Left ventricle myocardium inferior (tissue), 1 donor: ENCODE data around the gene MDFIC2. TPM values are rescaled to one million over a fixed set of nuclear protein-coding genes. Genes with fewer than 3 reads are reported as not detected.

Experiments used
- DNase-seq: peaks from one replicate; pipeline ENCODE4 v3.0.0-alpha.2; 2020
- H3K27ac ChIP-seq: fragments of 200-600 bp; replicated peaks from 2 replicates; pipeline ENCODE4 v1.8.0; 2021
- H3K27me3 ChIP-seq: fragments of 200-600 bp; 2 replicates; pipeline ENCODE4 v1.8.0; 2021; ENCODE audit warnings: low read depth
- H3K36me3 ChIP-seq: fragments of 200-600 bp; 2 replicates; pipeline ENCODE4 v1.8.0; 2021
- H3K4me1 ChIP-seq: fragments of 200-600 bp; 2 replicates; pipeline ENCODE4 v1.8.0; 2021
- H3K4me3 ChIP-seq: fragments of 200-600 bp; 2 replicates; pipeline ENCODE4 v1.8.0; 2021; ENCODE audit warnings: mild to moderate bottlenecking, moderate library complexity
- H3K9me3 ChIP-seq: fragments of 200-600 bp; replicated peaks from 2 replicates; pipeline ENCODE4 v1.8.0; 2021
- CTCF ChIP-seq: fragments of 200-600 bp; IDR thresholded peaks from 2 replicates; pipeline ENCODE4 v1.8.0; 2021; ENCODE audit warnings: antibody characterized with exemption, mild to moderate bottlenecking, borderline replicate concordance
- intact Hi-C: fragments of 100-400 bp; cut with micrococcal nuclease; formaldehyde crosslinking; loops from one replicate; pipeline ENCODE4 v1.11.0; 2022
- total RNA-seq: library from RNA; stranded (reverse); fragmentation: NEBNext Ultra II Directional; extraction: Animal tissue kit (Norgen Biotek cat#: 25700); gene quantifications from one replicate; pipeline ENCODE4 v1.2.1, GENCODE V29; 2021
- donor health status: DM: no; HTN: yes; CAD: no; lungs with severe emphysema.

MDFIC2 gene
- total RNA-seq, 1 donor from 2014 or later, result not detected

DNA sequence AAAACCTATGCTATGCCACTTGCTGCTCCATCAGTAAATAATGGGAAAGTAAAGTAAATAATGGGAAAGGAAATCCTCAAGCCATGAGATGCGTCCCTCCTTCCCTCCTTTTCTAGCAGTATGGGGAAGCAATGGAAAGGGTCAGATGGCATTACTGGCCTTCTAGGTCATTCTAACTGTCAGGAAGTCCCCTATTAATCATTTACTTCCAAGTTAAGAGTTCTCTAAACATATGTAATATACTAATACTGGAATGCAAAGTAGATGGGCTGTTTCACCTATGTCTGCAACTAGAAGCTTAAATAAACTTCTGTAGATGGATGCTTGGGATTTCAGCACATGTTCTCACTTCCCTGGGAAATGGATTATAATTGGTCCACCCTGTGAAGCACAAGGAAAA is 55.9 kb downstream of the MDFIC2 start:
- Histone ChIP-seq H3K27me3 (no peaks in the 10 kb centered on the region), H3K36me3 (no peaks in the 10 kb centered on the region), H3K4me3 (no peak overlapping the region), H3K27ac (no peak overlapping the region), H3K9me3 (no peaks in the 10 kb centered on the region), H3K4me1 (no peaks in the 10 kb centered on the region)
- intact Hi-C loops, result no loop called here
- no peak for TF ChIP-seq CTCF
- DNase-seq, result no peak

DNA sequence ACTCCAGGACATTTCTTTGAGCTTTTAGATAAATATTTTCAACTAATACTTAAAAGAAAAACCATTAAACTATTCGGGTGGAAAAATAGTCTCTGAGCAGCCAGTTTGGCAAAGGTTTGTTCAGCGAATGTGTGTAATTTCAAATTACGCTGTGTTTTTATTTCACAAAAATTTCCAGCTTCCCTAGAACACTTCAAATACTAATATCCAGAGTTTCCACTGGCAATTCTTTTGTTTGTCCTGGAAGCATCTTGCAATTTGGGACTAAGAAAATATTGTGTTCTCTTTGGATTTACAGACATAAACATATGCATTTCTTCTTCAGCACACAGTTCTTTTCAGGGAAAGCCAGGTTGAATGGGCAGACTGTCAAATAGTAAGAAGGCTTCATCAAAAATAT is 61.9 kb downstream of the MDFIC2 start:
- H3K4me3 ChIP-seq, result no peak overlapping the region
- H3K4me1 ChIP-seq, result no peaks in the 10 kb centered on the region
- no peaks in the 10 kb centered on the region for H3K27me3 ChIP-seq
- no peak overlapping the region for H3K27ac ChIP-seq
- DNase-seq, result no peak
- intact Hi-C loops, result no loop called here
- peaks cover 7% of the 10 kb centered on the region for H3K9me3 ChIP-seq
- no peak for TF ChIP-seq CTCF
- no peaks in the 10 kb centered on the region for H3K36me3 ChIP-seq

DNA sequence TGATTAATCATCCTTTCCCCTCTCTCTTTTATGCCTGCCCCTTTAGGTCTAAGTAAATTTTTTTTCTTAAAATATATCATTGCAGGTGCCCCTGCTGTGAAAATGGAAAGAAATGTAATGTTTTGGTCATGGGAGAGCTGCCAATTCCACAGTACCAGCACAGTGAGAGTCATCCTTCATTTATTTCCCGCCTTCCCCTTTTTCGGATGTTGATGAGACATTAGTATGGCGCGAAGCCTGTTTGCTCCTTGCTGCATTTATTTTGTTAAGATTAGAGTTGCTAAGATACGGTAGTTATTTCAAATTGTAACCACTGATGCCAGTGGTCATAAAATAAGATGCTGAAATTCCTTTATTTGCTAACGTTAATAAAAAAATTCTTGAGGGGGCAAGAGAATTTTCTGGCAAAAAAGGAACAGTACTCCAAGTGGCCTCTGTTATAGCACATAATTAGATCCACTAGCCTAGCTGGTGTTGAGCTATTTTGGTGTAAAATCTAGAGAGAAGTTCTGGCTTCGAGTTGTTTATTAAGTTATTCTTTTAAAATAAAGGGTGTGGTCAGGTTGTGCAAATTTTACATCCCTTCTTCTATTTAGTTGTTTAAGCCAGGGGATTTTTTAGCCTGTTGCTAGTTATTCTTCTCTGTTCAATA is 62.8 kb downstream of the MDFIC2 start:
- TF ChIP-seq CTCF, result no peak

DNA sequence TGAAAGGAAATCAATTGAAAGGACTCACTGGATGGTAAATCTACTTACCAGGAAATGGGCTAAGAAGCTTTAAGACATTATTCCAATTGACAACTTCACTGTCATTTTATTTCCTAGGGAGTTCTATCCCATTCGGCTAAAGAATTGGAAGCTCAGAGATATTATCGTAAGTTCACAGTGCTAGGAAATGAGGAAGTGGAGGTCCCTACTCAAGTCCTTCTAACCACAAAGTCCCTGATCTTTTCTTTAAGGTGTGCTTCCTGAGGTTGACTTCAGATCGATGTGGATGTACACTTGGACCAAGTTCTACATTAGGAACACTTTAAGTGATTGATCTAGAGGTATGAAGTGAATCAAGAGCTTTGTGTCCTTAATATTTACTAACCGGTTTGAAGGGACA is 63.6 kb downstream of the MDFIC2 start:
- no peak for DNase-seq
- no peak overlapping the region for H3K27ac ChIP-seq

More for the DNA sequence above, 62.8 kb downstream of the MDFIC2 start:
- H3K27me3 ChIP-seq, result no peaks in the 10 kb centered on the region
- DNase-seq, result no peak
- intact Hi-C loops, result no loop called here
- H3K4me1 ChIP-seq, result no peaks in the 10 kb centered on the region
- no peak overlapping the region for H3K4me3 ChIP-seq
- no peak overlapping the region for H3K27ac ChIP-seq
- H3K36me3 ChIP-seq, result no peaks in the 10 kb centered on the region
- H3K9me3 ChIP-seq, result peaks cover 7% of the 10 kb centered on the region

GRCh38 chr3:70247955-70248354 is 64.5 kb downstream of the MDFIC2 start:
- DNase-seq, result no peak
- H3K4me3 ChIP-seq, result no peak overlapping the region
- intact Hi-C loops, result no loop called here
- no peaks in the 10 kb centered on the region for H3K36me3 ChIP-seq
- H3K27ac ChIP-seq, result no peak overlapping the region
- TF ChIP-seq CTCF, result no peak
- no peaks in the 10 kb centered on the region for H3K27me3 ChIP-seq
- no peaks in the 10 kb centered on the region for H3K4me1 ChIP-seq
- peaks cover 7% of the 10 kb centered on the region for H3K9me3 ChIP-seq

More for the DNA sequence above, 63.6 kb downstream of the MDFIC2 start:
- H3K36me3 ChIP-seq, result no peaks in the 10 kb centered on the region
- H3K4me3 ChIP-seq, result no peak overlapping the region
- no peaks in the 10 kb centered on the region for H3K27me3 ChIP-seq
- peaks cover 7% of the 10 kb centered on the region for H3K9me3 ChIP-seq
- no peak for TF ChIP-seq CTCF
- intact Hi-C loops, result no loop called here
- H3K4me1 ChIP-seq, result no peaks in the 10 kb centered on the region
